AG20443 (cell line): ENCODE measurements around the gene TRAF2.

ENCODE experiments used
- DNase-seq: peaks from one replicate; pipeline ENCODE4 v3.0.0; 2012; ENCODE audit warnings: low spot score, mixed read lengths

TRAF2 gene

GRCh38 chr9:136962163-136962562 lies 75.8 kb downstream of the TRAF2 start:
- DNase-seq, result no peak

DNA sequence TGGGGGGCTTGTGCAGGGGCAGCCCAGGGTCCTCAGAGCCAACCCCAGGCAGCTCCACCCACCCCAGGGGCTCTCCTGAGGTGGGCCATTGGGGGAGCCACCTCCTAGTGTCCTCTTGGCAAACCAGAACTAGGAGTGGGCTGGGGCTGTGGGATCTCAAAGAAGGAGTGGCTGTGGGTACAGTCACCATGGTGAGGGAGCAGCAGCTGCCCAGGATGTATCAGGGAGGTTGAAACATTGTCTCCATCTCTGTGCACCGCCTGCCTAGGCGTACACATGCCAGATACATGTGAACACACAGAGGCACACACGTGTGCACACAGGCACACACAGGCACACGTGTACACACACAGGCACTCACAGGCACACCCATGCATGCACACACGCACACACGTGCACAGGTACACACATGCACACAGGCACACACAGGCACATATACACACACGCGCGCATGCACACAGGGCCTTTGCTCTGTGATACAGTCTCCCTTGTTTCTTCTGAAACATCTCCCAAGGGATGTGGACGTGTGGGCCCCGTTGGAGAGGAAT lies 76.5 kb downstream of the TRAF2 start:
- no peak for DNase-seq

- no peak for DNase-seq
Measured at GRCh38 chr9:136963341-136963740, 77.0 kb downstream of the TRAF2 start.

GRCh38 chr9:136963751-136964150 lies 77.4 kb downstream of the TRAF2 start:
- DNase-seq, result no peak

DNA sequence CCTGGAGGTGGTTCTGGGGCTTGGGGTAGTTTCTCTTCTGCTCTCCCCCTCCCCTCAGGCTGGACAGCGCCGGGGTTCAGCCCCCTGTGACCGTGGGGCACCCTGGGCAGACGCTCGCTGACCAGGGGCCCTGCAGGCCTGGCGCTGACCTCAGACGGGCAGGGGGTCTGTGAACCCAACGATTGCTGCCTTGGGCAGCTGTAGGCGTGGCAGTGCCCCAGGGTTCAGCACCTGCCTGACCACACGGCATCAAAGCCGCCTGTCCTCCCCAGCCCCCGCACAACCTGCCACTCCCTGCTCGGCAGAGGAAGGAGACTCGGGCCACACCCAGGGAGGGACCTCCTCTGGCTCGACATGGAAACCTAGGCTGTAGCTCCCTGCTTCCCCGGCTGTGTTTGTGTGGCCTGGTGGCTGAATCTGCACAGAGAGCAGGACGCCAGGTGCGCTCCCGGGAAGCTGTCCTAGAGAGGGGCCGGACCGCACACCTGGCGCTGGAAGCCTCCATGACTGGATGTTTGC lies 77.9 kb downstream of the TRAF2 start:
- no peak for DNase-seq

GRCh38 chr9:136964833-136965422 lies 78.6 kb downstream of the TRAF2 start:
- no peak for DNase-seq

GRCh38 chr9:136965771-136966484 lies 79.6 kb downstream of the TRAF2 start:
- DNase-seq, result no peak

GRCh38 chr9:136968333-136969127 lies 82.2 kb downstream of the TRAF2 start:
- no peak for DNase-seq

- DNase-seq, result no peak
Measured at GRCh38 chr9:136969150-136969549, 82.8 kb downstream of the TRAF2 start.

GRCh38 chr9:136969774-136970173 lies 83.5 kb downstream of the TRAF2 start:
- no peak for DNase-seq

DNA sequence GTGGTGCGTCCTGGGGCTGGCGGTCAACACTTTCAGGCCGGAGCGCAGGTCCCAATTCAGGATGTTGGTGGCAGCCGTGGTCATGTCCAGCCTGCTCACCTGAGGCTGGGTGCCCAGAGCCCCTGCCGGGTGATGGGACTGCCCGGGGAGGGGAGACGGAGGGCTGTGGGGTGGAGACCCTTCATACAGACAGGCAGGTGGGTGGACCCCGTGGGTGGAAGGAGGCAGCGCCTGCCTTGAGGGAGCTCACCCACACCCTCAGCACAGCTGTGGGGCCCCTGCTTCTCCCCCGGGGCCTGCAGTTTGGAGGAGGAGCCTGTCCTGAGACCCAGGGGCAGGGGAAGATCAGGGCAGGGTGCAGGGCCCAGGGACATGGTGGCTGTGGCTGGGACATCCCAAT lies 84.0 kb downstream of the TRAF2 start:
- DNase-seq, result no peak

DNA sequence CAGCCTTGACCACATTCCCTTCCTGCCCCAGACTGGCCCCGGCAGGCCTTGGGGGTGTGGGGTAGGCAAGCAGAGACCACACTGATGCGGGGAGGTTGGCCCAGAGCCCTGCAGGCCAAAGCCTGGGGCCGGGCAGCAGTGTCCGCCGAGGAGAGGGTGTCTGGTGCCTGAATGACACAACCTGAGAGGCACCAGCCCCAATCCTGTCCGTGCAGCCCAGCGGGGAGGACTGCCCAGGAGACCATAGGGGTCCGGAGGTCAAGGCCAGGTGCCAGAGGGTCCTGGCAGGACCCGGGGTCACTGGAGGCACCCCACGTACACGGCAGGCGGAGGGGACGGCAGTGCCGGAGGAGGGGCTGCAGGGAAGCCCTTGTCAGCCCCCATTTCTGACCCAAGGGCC lies 85.4 kb downstream of the TRAF2 start:
- no peak for DNase-seq

DNA sequence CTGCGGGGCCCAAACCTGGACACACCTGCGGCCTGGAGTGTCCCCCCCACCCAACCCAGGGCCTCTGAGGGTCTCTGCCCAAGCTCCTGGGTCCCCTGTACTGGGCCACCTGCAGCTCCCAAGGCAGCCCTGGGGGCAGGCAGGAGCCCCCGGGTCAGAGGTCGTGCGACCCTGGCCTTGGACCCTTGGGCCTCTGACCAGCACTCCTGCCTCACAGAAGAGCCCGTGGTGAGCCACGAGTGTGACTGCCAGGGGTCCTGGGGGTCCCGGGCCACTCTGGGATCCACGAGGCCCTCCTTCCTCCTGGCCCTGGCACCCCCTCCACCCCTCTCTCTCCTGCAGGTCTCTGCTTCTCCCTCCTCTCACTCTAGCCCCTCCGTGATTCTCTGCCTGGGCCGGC lies 86.0 kb downstream of the TRAF2 start:
- DNase-seq, result no peak

DNA sequence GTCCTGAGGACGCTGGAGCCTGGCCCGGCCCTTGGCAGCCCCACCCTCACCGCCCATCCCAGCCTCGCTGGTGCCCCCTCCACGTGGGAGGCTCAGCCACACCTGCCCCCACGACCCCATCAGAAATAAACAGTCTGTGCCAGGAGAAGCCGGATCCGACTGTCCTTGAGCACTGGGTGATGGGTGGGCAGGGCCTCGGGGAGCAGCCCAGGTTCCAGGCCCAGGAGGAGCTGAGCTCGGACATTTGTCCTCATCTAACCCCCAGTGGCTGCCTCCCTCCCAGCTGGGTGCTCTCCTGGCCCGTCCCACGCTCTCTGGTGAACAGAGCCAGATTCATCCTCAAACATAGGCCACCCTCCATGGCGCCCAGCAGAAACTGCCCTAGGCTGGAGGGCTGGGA lies 86.4 kb downstream of the TRAF2 start:
- no peak for DNase-seq

DNA sequence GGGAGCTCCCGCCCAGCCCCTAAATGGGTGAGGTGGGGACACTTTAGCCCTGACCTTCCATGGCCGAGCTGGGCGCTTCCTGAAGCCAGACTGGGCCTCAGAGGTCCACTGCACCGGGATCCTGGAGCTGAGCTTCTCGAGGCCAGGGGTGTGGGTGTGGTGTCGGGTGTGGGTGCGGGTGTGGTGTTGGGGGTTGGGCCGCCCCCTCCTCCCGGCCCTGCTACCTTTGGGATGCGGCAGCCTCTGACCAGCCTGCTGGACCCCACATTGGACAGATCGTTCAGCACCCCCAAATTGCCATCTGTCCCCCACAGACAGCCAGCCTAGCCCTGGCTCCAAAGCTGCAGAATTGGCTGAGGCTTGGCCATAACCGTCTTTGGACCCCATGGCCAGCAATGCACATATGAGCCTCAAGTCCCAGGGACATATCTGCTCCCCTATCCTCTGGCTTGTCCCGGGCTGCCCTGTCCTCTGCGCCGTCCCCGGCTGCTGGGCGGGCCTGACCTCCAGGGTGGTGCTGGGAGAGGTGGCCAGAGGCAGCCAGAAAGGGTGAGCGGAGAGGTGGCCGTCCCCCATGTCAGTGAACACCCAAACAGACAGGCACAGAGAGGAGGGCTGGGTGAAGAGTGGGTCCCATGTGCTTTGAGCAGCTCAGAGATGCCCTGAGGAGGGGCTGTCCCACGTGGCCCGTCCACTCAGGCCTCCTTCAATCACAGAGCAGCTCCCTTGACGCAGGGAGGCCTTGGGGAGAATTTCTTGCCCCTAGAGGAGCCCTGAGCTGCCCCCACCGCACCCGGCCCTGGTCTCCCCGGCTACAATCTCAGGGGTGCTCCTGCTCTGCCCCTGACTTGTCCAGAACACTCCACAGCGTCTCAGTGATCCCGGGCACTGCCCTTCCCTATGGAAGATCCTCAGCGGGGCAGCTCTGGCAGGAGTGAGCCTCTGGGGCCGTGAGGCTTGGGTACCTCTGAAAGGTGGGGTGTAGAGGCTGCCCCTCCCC lies 87.6 kb downstream of the TRAF2 start:
- no peak for DNase-seq

DNA sequence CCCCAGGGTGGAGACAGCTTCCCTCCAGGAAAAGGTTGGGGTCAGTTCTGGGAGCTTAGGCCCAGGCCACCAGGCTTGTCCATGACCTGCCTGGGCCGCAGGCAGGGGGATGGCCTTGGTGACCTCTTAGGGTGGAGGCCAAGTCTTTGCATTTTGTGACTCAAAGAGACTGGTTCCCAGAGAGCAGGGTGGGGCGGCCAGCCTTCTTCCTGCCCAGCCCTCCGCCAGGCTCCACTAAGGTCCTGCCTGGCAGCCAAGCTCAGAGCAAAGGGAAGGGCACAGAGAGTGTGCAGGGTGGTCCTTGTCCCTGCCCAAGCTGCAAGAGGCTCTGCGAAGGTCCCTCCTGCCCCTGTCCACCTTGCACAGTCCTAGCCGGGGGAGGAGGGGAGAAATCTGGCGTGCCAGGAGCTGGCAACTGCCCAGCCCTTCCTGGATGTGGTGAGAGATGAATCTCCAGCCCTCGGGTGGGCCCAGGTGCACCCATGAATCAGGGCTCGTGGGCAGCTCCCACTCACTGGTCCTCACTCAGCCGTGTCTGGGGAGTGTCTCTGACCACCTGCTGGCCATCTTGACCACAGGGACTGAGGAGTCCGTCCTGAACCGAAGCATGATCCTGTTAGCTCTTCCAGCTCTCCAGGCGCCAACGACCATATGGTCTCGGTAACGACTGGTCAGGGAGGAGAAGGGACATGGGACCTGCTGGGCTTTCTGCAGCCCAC lies 88.7 kb downstream of the TRAF2 start:
- DNase-seq, result no peak

DNA sequence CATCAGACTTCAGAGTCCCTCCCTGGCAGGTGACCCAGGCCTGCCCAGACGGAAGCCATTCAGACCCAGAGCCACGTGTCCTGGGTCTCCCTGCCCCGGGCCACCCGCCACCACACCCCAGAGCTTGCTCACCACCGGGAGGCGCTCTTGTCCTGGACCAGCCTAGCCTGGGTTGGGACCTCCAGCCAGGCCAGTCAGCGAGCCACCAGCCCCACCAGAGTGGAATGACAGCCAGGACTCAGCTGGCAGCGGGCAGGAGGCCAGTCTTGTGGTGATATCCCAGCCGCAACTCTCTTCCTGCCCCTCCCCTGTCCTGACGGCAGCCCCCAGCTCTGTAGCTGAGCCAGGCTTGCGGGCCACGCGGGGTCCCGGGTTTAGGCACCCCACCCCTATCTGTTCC lies 89.3 kb downstream of the TRAF2 start:
- DNase-seq, result peak; percentile 64
